Smooth muscle cell of the coronary artery (primary cell): Measurements from ENCODE around the gene FGFBP1. TPM values are rescaled to one million over a fixed set of nuclear protein-coding genes. Genes with fewer than 3 reads are reported as not detected.

Source experiments
- total RNA-seq: library from RNA; depleted of rRNA; stranded (reverse); fragments of >200 nt; gene quantifications from 2 replicates; pipeline ENCODE4 v1.2.3, GENCODE V29; 2014; ENCODE audit warnings: low replicate concordance

The FGFBP1 gene
- total RNA-seq, result not detected in 2 replicates

DNA sequence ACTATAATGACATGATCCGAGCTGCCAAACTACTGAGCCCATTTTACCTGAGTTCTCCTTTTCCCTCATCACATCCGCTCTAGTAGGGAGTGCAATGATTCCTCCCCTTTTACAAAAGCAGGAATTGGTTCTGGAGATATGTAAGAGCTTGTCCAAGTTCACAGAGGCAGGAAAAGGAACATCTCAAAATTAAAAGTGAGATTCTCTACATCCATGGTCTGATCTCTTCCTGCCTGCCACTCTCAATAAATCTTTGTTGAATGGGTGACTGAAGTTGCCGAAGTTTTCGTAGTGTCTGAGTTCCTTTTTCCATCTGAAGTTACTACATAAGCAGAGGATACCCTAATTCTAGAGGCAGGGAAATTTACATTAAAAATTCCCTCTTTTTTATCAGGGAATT lies at the start of gene FGFBP1:
Gene FGFBP1 (minus strand): TSS at position 101 of the 400 bp plus-strand sequence. CDS start 2,108 bp downstream, outside the sequence.

GRCh38 chr4:15963001-15963451 lies 24.5 kb upstream of the FGFBP1 start, which contains the start of gene FGFBP2:
Gene FGFBP2, minus strand, starts transcription at chr4:15963175. Its CDS starts 46 bp downstream, at chr4:15963129.

Other genes starting within 250 kb of the FGFBP1 start
- gene BST1, start 235.7 kb downstream of the FGFBP1 start, total RNA-seq, result 11.1 and 16.8 TPM in 2 replicates
- gene CD38, start 160.4 kb downstream of the FGFBP1 start, total RNA-seq, result not detected in 2 replicates
- not detected in 2 replicates for gene FGFBP2, start 24.4 kb upstream of the FGFBP1 start, total RNA-seq
- 0.08 TPM in 1 of 2 replicates, not detected in the other for gene PROM1, start 145.3 kb upstream of the FGFBP1 start, total RNA-seq